ENCODE measurements around the gene CUX1.
"Not testable (repeated sequence)": the region's sequence is repeated elsewhere in the genome, so short reads cannot be mapped to it uniquely, and the experiment has no call there.

CUX1 gene

GRCh38 chr7:101798173-101798572 lies 19.3 kb upstream of the CUX1 start:
- FAIRE-seq; DNase-seq (ENCODE audit: insufficient read length, low spot score): not testable (repeated sequence)

DNA sequence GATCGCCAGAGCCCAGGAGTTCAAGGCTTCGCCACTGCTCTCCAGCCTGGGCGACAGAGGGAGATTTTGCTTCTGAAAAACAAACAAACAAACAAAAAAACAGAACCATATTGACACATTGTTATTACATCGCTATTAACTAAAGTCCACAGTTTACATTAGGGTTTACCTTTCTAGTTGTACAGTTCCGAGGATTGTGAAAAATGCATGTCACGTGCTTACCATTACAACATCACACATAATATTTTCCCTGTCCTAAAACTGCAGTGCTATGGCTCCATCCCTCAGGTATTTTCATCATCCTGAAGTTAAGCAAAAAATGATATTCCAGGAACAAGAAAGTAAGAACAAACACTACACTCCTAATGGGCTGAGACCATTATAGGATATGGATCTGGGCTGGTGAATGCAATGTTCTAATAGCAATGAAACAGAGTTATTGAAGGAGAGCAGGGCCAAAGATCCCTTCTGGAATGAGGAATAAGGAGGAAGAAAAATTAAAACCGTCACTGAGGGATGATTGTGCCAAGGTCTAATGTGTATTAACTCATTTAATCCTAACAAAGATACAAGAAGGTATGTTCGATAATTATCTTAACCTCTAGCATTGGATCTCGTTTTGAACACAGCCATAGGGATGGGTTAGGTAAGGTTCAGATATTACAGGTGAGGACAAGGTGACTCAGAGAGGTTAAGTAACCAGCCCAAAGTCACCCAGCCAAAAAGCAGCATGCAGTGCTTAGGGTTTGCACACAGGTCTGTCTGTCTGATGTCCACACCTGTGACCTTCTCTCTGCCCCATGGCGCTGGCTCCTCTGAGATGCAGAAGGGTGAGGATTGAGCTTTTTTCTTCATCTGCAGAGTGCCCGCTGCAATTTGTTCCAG lies 14.0 kb upstream of the CUX1 start:
- no peak for FAIRE-seq
- no peak for DNase-seq (ENCODE audit: insufficient read length, low spot score)

GRCh38 chr7:101804088-101804963 lies 13.1 kb upstream of the CUX1 start:
- DNase-seq (ENCODE audit: insufficient read length, low spot score) (no peak), FAIRE-seq (no peak)

DNA sequence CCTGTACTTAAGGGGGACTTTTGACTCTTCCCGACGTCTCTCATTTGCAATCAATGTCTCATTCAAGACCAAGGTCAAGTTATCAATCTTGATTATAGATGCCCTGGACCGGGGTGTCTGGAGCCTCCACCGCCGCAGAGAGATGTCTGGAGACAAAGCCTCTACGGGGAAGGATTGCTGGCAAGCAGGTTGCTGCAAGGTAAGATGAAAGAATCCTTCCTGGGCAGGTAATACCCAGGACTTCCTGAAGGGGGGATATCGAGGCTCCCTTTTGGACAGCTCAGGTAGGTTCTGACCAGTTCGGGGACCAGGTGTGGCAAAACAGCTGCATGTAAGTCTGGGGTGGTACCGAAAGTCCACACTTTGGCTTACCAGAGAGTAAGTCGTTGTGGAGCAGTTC lies 12.5 kb upstream of the CUX1 start:
- DNase-seq (ENCODE audit: insufficient read length, low spot score) (no peak), FAIRE-seq (no peak)

- DNase-seq (ENCODE audit: insufficient read length, low spot score) = no peak
- no peak for FAIRE-seq
Measured at GRCh38 chr7:101812595-101812994, 4.8 kb upstream of the CUX1 start.

- FAIRE-seq (no peak), DNase-seq (ENCODE audit: insufficient read length, low spot score) (no peak)
Measured at GRCh38 chr7:101813402-101814019, 3.9 kb upstream of the CUX1 start.

DNA sequence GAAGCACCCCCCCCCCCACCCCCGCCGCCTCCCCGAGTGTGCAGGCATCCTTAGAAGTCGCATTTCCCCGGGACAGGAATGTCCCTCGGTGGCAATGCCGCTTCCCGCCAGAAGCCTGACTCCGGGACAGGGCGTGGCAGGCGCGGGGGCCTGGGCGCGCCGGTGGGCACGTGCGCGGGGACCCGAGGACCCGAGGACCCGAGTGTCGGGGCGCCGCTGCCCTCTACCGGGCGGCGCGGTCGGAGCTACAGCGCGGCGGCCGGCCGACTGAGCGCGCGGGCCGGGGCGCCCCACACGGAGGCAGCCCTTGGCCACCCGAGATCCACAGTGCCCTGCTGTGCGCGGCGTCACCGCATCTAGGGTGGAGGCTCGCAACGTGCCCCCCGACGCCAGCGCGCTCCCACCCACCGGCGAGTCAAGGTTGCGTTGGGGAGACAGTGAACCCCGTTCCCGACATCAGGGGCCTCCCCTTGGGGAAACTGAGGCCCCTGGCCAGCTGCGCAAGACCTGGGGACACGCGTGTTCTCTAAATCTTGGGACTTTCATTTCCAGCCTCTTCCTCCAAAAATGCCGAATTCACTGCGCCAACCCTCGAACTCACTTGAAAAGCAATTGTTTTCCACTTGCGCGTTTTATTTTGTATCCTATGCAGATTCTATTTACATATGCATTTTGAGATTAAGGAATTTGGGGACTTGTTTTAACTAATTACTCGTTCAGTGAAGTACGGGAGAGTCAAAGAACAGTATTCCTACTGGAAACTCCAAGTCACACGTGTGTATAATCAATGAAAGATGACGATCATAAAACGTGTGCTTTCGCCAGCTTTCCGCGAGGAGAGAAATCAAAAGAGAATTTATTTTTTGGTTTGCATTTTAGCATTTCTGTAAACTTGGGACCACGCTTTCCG lies 3.1 kb upstream of the CUX1 start:
- DNase-seq (ENCODE audit: insufficient read length, low spot score) (peak; percentile 48), FAIRE-seq (no peak)

DNA sequence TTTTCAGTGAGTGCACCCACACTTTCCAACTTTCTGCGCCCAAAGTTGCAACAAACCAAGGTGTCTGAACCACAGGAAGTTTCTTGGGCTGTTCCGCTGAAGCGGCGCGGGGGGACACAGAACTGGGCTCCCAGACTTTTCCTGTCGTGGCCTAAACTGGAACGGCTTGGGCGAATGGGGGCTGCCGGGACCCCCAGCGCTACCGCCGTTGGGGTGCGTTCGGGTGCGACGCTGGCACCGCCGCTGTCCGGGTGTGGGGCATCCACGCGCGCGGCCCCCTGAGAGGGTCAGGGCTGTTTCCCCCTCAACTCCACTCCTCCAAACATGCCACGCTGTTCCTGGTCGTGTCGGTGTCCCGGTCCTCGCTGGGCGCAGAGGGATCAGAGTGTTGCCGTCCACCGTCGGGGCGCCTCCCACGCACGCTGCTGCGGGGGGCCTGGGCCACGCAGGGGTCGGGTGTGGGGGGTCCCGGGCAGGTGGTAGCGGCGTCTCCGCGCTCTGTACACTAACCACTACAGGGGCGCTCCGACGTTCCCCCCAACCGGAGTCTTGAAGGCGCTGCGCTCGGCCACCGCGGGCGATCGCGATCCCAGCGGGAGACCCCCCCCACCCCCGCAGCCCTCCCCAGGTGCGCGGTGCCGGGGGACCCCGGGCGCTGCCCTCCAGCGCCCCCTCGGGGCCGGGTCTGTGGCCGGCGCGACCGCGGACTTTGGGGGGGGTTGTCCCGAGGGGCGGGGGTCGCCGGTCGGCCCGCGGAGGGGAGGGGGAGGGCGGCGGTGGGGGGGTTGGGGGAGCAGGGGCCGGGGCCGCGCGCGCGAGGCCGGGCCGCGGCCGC lies 2.2 kb upstream of the CUX1 start:
- DNase-seq (ENCODE audit: insufficient read length, low spot score) (peak; percentile 40), FAIRE-seq (no peak)

GRCh38 chr7:101815826-101816594 lies 1.4 kb upstream of the CUX1 start:
- no peak for FAIRE-seq
- peak; percentile 75 for DNase-seq (ENCODE audit: insufficient read length, low spot score)

DNA sequence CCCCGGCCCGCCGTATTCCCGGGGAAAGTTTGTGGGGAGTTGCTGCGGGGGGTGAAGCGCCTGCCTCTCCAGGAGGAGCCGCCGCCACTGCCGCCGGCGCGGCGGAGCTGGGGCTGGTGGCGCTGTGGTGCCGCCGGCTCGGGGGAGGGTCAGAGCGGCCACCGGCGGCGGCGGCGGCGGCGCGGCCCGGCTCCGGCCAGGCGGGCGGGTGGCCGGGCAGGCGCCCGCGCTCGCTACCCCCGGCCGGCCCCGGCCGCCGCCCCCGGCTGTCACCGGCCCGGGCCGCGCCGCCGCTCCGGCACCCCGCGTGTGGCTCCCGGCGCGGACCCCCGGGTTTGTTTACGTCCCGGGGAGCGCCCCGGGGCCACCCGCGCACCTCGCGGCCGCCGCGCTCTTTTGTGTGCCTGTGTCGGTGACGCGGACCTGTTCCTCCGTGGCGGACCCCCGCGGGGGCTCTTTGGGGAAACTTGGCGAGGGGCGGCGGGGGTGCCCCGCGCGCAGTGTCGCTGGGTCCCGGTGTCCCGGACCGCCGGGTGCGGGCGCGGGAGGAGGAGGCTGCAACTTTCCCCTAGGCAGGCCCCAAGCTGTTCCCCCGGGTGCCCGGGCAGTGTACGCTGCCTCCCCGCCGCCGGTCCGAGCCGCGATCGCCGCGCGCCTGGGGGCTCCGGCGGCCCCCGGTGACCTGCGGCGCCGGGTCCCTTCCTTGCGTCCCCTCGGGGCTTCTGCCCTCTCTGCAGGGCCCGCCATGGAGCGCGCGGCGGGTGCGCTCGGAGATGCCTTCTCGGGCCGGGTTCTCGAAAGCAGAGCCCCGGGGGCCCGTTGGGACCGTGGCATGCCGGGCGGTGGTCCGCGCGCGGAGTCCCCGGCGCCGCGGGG lies 593 bp upstream of the CUX1 start:
- DNase-seq (ENCODE audit: insufficient read length, low spot score) = no peak
- FAIRE-seq = no peak

- no peak for DNase-seq (ENCODE audit: insufficient read length, low spot score)
- FAIRE-seq = no peak
Measured at GRCh38 chr7:101818287-101819071, 1.1 kb downstream of the CUX1 start.

DNA sequence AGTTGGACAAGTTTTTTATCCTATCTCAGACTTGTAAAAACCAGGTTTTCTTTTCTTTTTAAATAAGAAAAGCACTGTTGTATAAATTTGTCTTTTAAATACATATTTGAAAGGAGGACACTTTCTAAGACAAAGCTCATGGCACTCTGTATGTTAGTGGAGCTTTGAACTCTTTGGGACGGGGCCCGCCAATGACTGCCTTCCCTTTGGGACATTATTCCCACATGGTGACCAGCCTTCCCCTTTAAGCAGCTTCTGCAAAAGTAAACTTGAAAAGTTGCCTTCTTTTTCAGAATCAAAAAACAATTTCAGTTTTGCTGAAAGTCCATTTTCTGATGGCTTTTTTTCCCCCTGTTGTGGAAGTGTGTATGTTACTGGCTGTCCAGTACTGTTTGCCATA lies 1.8 kb downstream of the CUX1 start:
- FAIRE-seq (no peak), DNase-seq (ENCODE audit: insufficient read length, low spot score) (no peak)

GRCh38 chr7:101819913-101820522 lies 2.6 kb downstream of the CUX1 start:
- no peak for FAIRE-seq
- no peak for DNase-seq (ENCODE audit: insufficient read length, low spot score)

DNA sequence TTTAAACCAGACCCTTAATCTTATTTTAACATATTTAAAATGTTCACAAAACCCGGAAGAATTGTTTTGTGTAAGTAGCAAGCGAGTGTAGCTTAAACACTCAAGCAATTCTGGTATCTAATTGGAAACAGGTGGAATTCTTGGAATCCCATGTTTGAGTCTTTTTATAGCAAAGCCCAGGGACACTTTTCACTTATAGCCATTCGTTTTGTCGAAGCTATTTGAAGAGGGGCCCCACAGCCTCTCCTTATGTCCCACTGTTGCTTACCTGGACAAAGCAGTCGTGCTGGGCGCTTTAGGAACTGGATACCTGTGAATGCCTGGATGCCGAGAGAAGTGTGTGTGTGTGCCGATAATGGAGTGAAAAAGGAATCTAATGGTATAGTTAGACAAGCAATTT lies 3.3 kb downstream of the CUX1 start:
- FAIRE-seq (no peak), DNase-seq (ENCODE audit: insufficient read length, low spot score) (no peak)

- FAIRE-seq = not testable (repeated sequence)
Measured at GRCh38 chr7:101822632-101823031, 5.2 kb downstream of the CUX1 start.

GRCh38 chr7:101823096-101823495 lies 5.7 kb downstream of the CUX1 start:
- FAIRE-seq = no peak
- DNase-seq (ENCODE audit: insufficient read length, low spot score) = no peak

More at GRCh38 chr7:101822632-101823031, 5.2 kb downstream of the CUX1 start:
- DNase-seq (ENCODE audit: insufficient read length, low spot score) = not testable (repeated sequence)
